ENCODE data around the gene DEFB132. TPM values are rescaled to one million over a fixed set of nuclear protein-coding genes. Genes with fewer than 3 reads are reported as not detected.

The DEFB132 gene
- total RNA-seq, 1 donor, result not detected

DNA sequence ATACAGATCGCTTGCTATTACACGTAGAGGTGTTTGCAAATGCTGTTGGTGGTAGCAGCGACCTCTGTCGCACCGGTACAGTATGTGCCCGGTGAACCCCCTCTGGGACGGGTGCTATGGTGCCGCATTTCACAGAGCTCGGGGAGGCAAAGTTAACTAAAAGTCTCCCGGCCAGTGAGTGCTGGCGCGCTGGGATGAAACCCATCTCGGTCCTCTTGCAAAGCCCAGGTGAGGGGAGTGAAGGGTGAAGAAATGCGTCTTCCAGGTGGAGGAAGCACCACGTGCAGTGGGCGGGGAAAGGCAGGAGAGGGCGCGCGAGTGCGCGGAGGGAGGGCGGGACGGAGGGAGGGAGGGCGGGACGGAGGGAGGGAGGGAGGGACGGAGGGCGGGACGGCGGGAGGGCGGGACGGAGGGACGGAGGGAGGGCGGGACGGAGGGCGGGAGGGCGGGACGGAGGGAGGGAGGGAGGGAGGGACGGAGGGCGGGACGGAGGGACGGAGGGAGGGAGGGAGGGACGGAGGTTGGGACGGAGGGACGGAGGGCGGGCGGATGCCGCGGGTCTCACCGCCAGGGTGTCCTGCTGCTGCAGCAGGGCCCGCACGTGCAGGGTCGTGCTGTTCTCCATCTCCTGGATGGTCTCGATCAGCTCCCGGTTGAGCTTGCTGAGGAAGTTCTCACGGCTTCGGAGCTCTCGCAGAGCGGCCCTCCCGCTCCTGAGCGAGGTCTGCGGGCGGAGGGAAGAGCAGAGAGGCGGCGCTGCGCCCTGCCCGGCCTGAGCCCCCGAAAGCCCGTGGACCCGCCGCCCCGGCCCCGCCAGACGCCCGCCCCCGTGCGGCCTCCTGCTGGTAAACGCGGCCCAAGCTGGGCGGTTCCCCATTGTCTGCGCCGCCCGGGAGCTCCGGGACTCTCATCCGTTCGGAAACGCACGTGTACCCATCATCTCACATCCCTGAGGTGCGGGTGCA is 21.4 kb downstream of the DEFB132 start:
- Histone ChIP-seq H2AFZ (ENCODE audit: low read length) (no peak overlapping the region), H4K20me1 (ENCODE audit: insufficient read depth, low read length) (no peaks in the 10 kb centered on the region), H3K9me3 (ENCODE audit: low read depth, low read length) (no peaks in the 10 kb centered on the region), H3K4me3 (ENCODE audit: insufficient read depth, low read length) (no peak overlapping the region), H3K27ac (ENCODE audit: low read depth, low read length) (no peak overlapping the region), H3K79me2 (ENCODE audit: insufficient read depth, low read length) (no peaks in the 10 kb centered on the region), H3K27me3 (ENCODE audit: insufficient read depth, low read length) (no peaks in the 10 kb centered on the region), H3K4me2 (ENCODE audit: insufficient read depth, low read length) (no peak overlapping the region), H3K4me1 (ENCODE audit: insufficient read depth, low read length) (no peaks in the 10 kb centered on the region), H3K36me3 (ENCODE audit: insufficient read depth, low read length) (no peaks in the 10 kb centered on the region)
- peak; percentile 73 for DNase-seq (ENCODE audit: insufficient read length, low spot score, missing footprints)
- TF ChIP-seq, protein P1, sequence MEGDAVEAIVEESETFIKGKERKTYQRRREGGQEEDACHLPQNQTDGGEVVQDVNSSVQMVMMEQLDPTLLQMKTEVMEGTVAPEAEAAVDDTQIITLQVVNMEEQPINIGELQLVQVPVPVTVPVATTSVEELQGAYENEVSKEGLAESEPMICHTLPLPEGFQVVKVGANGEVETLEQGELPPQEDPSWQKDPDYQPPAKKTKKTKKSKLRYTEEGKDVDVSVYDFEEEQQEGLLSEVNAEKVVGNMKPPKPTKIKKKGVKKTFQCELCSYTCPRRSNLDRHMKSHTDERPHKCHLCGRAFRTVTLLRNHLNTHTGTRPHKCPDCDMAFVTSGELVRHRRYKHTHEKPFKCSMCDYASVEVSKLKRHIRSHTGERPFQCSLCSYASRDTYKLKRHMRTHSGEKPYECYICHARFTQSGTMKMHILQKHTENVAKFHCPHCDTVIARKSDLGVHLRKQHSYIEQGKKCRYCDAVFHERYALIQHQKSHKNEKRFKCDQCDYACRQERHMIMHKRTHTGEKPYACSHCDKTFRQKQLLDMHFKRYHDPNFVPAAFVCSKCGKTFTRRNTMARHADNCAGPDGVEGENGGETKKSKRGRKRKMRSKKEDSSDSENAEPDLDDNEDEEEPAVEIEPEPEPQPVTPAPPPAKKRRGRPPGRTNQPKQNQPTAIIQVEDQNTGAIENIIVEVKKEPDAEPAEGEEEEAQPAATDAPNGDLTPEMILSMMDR (IDR thresholded peaks at IDR 0.05; ENCODE audit: extremely low read depth, low read depth, low read length), result no peak

DNA sequence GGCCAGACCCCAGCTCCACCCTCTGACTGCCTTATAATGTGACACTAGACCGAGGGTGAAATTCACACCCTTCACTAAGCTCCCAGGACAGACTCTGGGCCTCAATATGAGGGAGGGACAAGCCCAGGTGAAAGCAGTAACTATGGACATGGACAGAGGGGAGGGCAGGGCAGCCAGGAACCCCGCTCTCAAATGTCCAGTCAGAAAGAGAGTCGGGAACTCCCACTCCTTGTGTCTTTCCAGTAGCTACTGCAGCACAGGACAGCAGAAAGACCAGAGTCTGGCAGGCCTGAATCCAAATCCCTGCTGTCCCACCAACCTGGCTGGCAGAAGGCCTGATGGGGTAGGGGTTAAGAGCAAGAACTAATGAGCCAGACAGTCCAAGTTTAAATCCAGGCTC is 26.6 kb downstream of the DEFB132 start:
- Histone ChIP-seq H3K4me3 (ENCODE audit: insufficient read depth, low read length) (no peak overlapping the region), H3K4me2 (ENCODE audit: insufficient read depth, low read length) (no peak overlapping the region), H3K4me1 (ENCODE audit: insufficient read depth, low read length) (no peaks in the 10 kb centered on the region), H3K27me3 (ENCODE audit: insufficient read depth, low read length) (no peaks in the 10 kb centered on the region), H2AFZ (ENCODE audit: low read length) (no peak overlapping the region), H3K27ac (ENCODE audit: low read depth, low read length) (no peak overlapping the region), H3K36me3 (ENCODE audit: insufficient read depth, low read length) (no peaks in the 10 kb centered on the region), H3K79me2 (ENCODE audit: insufficient read depth, low read length) (no peaks in the 10 kb centered on the region), H3K9me3 (ENCODE audit: low read depth, low read length) (no peaks in the 10 kb centered on the region), H4K20me1 (ENCODE audit: insufficient read depth, low read length) (no peaks in the 10 kb centered on the region)
- no peak for DNase-seq (ENCODE audit: insufficient read length, low spot score, missing footprints)
- TF ChIP-seq, protein P1 (IDR thresholded peaks at IDR 0.05; ENCODE audit: extremely low read depth, low read depth, low read length), result no peak

DNA sequence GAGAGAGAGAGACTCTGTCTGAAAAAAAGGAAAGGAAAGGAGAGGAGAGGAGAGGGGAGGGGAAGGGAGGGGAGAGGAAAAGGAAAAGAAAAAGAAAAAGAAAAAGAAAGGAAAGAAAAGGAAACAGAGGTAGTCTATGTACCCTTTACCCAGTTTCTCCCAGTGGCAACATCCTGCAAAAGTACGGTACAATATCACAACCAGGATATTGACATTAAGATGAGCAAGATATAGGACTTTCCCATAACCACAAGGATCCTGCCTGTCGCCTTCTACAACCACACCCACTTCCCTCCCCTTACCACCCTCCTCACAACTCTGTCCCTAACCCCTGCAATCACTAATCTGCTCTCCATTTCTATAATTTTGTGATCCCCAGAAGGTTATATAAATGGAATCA is 29.0 kb downstream of the DEFB132 start:
- Histone ChIP-seq H3K27me3 (ENCODE audit: insufficient read depth, low read length) (no peaks in the 10 kb centered on the region), H3K9me3 (ENCODE audit: low read depth, low read length) (no peaks in the 10 kb centered on the region), H3K79me2 (ENCODE audit: insufficient read depth, low read length) (no peaks in the 10 kb centered on the region), H3K4me1 (ENCODE audit: insufficient read depth, low read length) (peaks cover 18% of the 10 kb centered on the region), H3K36me3 (ENCODE audit: insufficient read depth, low read length) (no peaks in the 10 kb centered on the region), H3K27ac (ENCODE audit: low read depth, low read length) (no peak overlapping the region), H3K4me2 (ENCODE audit: insufficient read depth, low read length) (no peak overlapping the region), H2AFZ (ENCODE audit: low read length) (no peak overlapping the region), H3K4me3 (ENCODE audit: insufficient read depth, low read length) (no peak overlapping the region), H4K20me1 (ENCODE audit: insufficient read depth, low read length) (no peaks in the 10 kb centered on the region)
- no peak for DNase-seq (ENCODE audit: insufficient read length, low spot score, missing footprints)
- TF ChIP-seq, protein P1 (IDR thresholded peaks at IDR 0.05; ENCODE audit: extremely low read depth, low read depth, low read length), result no peak

DNA sequence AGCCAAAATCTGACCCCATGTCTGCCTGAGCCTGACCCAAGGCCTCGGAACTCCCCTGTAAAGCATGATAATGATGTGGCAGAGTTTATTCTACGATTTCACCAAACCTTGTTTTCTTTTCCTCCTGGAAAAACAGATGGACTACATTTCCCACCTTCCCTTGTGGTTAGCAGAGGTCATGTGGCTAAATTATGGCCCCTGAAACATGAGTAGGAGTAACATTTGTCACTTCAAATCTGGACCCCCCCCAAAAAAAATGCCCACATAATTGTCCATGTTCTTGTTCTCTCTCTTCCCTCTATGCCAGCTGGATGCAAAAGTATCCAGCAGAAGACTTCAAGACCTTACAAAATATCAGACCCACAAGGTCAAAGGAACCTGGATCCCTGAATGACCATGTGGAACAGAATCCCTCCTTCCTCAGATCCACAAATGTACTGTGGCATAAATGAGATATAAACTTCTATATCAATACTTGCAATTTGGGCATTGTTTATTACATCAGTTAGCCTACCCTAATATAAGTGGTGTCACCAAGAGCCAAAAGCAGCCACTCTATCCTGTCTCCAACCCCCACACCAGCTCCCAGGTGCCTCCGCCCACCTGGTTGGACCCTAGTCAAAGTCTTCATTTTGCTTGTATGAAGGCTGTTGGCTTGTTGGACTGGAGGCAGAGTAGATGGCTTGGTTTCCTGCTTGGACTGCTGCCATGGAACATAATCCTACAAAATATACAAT is 31.6 kb downstream of the DEFB132 start:
- Histone ChIP-seq H3K79me2 (ENCODE audit: insufficient read depth, low read length) (no peaks in the 10 kb centered on the region), H3K4me3 (ENCODE audit: insufficient read depth, low read length) (peak overlapping the region; percentile 87), H3K27ac (ENCODE audit: low read depth, low read length) (no peak overlapping the region), H3K4me1 (ENCODE audit: insufficient read depth, low read length) (peaks cover 22% of the 10 kb centered on the region), H3K36me3 (ENCODE audit: insufficient read depth, low read length) (no peaks in the 10 kb centered on the region), H3K27me3 (ENCODE audit: insufficient read depth, low read length) (no peaks in the 10 kb centered on the region), H3K4me2 (ENCODE audit: insufficient read depth, low read length) (peak overlapping the region; percentile 97), H4K20me1 (ENCODE audit: insufficient read depth, low read length) (no peaks in the 10 kb centered on the region), H2AFZ (ENCODE audit: low read length) (no peak overlapping the region), H3K9me3 (ENCODE audit: low read depth, low read length) (no peaks in the 10 kb centered on the region)
- TF ChIP-seq, protein P1 (IDR thresholded peaks at IDR 0.05; ENCODE audit: extremely low read depth, low read depth, low read length), result no peak
- DNase-seq (ENCODE audit: insufficient read length, low spot score, missing footprints), result no peak

All from osteoblast (primary cell).